Activated CD8-positive, alpha-beta memory T cell treated with anti-CD3 and anti-CD28 coated beads, Interleukin-2, amount 50 U/mL, for 1 hour (primary cell): ENCODE data around the gene MCM3AP.

Experiments used
- DNase-seq: peaks from one replicate; pipeline ENCODE4 v3.0.0-alpha.2; 2020; ENCODE audit errors: extremely low read depth

The MCM3AP gene

DNA sequence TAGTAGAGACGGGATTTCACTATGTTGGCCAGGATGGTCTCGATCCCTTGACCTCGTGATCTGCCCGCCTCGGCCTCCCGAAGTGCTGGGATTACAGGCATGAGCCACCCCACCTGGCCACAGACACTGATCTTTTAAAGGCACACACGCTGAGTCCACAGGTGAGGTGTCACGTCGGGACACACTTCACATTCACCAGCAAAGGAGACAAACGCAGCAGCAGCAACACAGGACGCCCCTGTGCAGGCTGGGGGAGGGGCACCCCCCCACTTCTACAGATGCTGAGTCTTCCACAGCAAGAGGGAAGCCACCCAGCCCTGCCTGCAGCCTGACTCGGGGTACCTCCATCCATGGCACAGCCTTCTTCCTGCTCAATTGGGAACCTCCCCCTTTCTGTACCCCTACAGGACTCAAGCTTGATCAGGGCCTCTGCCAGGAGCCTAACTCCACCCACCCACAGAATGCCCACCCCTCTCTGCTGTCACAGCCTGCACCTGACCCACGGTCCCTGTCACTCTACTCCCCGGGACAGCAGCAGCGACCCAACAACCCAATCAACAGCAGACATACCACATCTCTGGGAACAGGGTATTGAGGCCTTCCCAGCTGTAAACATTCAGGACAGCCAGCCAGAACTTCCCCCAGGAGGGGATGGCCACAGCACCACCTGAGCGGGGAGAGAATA, 66.4 kb downstream of the MCM3AP start:
- DNase-seq = no peak

GRCh38 chr21:46217511-46218196, 67.8 kb downstream of the MCM3AP start:
- no peak for DNase-seq

DNA sequence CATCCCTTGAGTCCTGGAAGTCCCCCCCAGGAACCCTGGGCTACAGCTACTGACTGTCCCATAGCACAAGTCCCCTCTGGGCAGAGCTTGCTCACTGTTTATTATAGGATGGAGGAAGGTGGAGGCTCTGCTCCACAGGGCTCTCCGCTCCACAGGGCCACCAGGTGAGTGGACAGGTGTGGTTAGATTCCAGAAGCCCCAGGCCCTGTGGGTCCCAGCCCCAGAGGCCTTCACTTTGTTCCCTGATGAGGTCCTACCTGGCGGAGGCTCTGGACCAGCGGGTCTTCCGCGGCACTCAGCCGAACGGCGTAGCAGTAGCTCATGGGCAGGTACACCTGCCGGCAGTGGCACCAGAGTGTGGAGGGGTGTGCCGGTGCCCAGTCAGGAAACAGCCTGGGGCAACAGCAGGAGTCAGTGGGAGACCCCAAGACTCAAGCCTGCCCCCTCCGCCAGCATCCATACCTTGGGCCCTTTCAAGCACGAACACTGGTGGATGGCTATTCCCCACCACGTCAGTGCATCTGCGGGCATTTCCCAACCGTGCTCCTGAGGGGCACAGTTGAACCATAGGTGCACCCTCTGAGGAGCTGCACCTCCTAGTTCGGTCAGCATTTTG, 69.2 kb downstream of the MCM3AP start:
- DNase-seq = no peak

GRCh38 chr21:46215436-46216131, 69.8 kb downstream of the MCM3AP start:
- no peak for DNase-seq

- no peak for DNase-seq
Observed at GRCh38 chr21:46214478-46215340, 70.7 kb downstream of the MCM3AP start.

GRCh38 chr21:46213620-46214286, 71.7 kb downstream of the MCM3AP start:
- no peak for DNase-seq

GRCh38 chr21:46212721-46213484, 72.5 kb downstream of the MCM3AP start:
- DNase-seq = no peak

GRCh38 chr21:46211786-46212720, 73.4 kb downstream of the MCM3AP start:
- no peak for DNase-seq

GRCh38 chr21:46211376-46211775, 74.0 kb downstream of the MCM3AP start:
- no peak for DNase-seq

DNA sequence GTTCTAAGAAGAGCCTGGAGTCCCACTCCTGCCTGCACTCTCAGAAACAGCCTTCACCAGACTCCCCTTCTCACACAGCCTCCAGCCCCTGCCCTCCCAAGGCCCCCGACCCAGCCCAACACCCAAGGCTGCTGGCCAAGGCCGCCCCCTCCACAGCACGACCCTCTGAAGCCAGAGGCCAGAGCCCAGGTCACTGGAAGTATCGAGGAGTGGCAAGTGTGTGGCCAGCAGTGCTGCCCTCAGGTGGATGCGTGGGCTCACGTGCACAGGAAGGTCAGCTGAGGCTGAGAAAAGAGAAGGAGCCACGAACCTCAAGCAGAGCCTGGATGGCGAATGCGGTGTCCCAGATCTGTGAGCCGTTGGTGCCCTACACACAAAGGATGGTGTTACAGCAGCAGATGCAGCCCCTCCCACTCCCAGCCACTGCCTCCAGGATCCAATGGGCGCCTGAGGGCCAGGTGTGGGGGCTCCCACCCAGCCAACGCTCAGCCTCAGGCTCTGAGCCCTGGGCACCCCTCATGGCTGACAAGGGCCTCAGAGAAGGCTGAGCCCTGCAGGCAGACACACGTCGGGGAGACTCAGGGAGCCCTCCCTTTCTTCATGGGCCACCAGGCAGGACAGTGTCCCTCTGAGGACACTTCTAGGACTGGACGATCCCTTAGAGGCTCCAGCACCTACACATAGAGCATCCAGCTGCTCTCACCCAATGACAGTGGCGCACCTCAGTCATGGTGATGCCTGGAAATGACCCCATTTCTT, 74.9 kb downstream of the MCM3AP start:
- no peak for DNase-seq

- no peak for DNase-seq
Observed at GRCh38 chr21:46208761-46209721, 76.4 kb downstream of the MCM3AP start.

GRCh38 chr21:46207920-46208591, 77.4 kb downstream of the MCM3AP start:
- DNase-seq = no peak

DNA sequence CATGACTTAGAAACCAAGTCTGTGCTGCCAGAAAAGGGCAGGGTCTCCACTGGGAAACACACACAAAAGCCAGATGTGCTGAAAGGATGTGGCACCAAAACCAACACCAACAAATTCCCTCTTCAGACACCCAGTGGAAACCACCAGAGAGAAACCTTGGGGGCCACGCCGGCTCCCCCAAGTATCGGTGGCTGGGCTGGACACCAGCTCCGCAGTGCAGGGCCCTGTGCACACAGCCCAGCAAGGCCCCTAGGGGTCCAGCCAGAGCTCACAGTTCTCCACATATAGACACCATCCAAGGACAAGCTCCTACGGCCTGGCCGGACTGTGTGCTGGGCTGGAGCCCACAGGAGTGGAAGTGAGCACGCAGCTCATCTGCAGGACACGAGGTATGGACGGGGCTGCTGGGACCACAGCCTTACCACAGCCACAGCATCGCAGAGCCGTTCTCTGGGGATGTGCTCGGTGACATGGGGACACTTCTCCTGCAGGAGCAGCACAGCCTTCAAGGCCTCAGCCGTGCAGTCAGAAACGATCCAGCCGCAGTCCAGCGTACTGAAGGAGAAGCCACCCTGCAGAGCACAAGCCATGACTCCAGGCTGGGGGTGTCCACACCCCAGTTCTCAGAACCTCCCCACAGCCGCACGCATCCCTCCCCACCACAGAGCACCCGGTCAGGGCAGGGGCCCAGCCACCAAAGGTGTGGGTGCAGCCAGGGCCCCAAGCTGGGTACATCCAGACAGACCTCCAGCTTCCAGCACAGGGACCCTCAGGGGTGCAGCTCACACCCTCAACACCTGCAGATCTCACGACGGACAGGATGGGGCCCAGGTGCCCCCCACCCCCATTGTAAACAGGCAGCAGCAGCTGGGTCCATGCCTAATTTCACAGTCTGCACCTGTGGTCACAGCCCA, 78.1 kb downstream of the MCM3AP start:
- DNase-seq = no peak

DNA sequence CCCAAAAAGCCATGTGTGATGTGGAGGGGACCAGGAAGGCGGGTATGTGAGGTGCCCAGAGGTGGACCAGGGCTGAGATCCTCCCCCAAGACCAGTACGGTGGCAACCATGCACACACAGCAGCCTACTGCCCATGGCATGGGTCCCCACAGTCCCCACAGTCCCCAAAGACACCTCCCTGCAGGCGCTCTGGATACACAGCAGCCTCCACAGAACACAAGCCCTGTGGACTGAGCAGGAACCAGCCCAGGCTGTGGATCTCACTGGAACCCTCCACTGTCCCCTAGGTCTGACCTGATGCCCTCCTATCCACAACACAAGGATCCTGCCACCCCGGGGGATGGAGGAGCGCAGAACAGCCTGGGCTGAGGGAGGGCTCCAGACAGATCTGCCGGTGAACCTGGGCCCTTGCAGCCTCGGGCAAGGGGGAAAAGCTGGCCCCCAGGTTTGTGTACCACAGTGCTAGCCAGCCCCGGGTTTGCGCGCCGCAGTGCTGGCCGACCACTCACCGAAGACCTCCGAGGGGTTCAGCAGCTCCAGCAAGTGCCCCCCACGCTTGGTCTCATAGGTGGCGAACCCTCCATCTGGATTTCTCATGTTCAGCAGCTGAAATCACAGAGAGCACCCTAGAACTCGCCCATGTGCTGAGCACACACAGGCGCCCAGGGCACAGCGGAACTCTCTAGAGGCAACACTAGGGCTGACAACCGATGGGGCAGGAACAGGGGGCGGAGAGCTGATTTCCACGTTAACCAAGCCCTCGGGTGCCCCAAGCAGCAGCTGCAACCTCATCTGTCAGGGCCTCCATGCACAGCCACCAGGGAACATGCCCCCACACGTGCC, 79.0 kb downstream of the MCM3AP start:
- DNase-seq = no peak

GRCh38 chr21:46205766-46206162, 79.6 kb downstream of the MCM3AP start:
- DNase-seq = no peak
